H1 (cell line): ENCODE measurements around the gene APOC1. TPM values are rescaled to one million over a fixed set of nuclear protein-coding genes. Genes with fewer than 3 reads are reported as not detected.

Experiments used
- ATF3 ChIP-seq: IDR thresholded peaks from 2 replicates; pipeline ENCODE4 v1.6.1; 2011; ENCODE audit warnings: low read depth, mild to moderate bottlenecking, low read length; ENCODE audit not compliant: insufficient read depth
- CHD7 ChIP-seq: fragments of 300-600 bp; sonication (generic); IDR thresholded peaks from 2 replicates; pipeline ENCODE4 v1.7.1; 2012; ENCODE audit warnings: low read length, moderate library complexity, mild to moderate bottlenecking, inconsistent platforms; ENCODE audit not compliant: insufficient replicate concordance
- CTCF ChIP-seq, 3 experiments: IDR thresholded peaks; 1 replicate in 2 of 3; 2 replicates in 1 of 3; pipeline versions ENCODE4 v1.5.1 to v1.6.1; 2011; ENCODE audit warnings: low read length in 3 of 3, mild to moderate bottlenecking in 3 of 3, inconsistent platforms in 2 of 3, low read depth in 1 of 3, moderate library complexity in 1 of 3; ENCODE audit not compliant: insufficient read depth in 1 of 3; ENCODE audit errors: control extremely low read depth in 1 of 3
- EZH2 ChIP-seq: fragments of 200-600 bp; sonication (generic); IDR thresholded peaks from 2 replicates; pipeline ENCODE4 v1.7.1; 2012; ENCODE audit warnings: low read depth, mild to moderate bottlenecking, moderate library complexity, low read length, inconsistent platforms; ENCODE audit not compliant: severe bottlenecking
- KDM1A ChIP-seq: fragments of 200-600, 300-600 bp; sonication (generic); IDR thresholded peaks from 2 replicates; pipeline ENCODE4 v1.7.1; 2016; ENCODE audit warnings: mild to moderate bottlenecking, low read length, borderline replicate concordance
- MAX ChIP-seq: IDR thresholded peaks from 2 replicates; pipeline ENCODE4 v1.6.1; 2012; ENCODE audit warnings: inconsistent platforms
- POLR2AphosphoS5 ChIP-seq: IDR thresholded peaks from 2 replicates; pipeline ENCODE4 v1.6.1; 2011; ENCODE audit warnings: low read depth, low read length
- TBP ChIP-seq: IDR thresholded peaks from 2 replicates; pipeline ENCODE4 v1.6.1; 2011; ENCODE audit warnings: low read depth, low read length, improper control_type of control experiment
- polyA plus RNA-seq, 7 experiments: library from polyadenylated mRNA; depleted of rRNA in 3 of 7; stranded (reverse) in 5 of 7; unstranded in 2 of 7; fragments of >200 nt in 5 of 7; fragments of 200-250 nt in 2 of 7; gene quantifications; 1 replicate in 5 of 7; 2 replicates in 1 of 7; 4 replicates in 1 of 7; pipeline versions ENCODE4 v1.2.1 to v1.2.3, GENCODE V29; 2011 to 2013; ENCODE audit warnings: missing spikeins in 2 of 7, mixed read lengths in 2 of 7
- total RNA-seq: library from RNA; stranded (reverse); fragmentation: NEBNext Ultra II Directional; extraction: Animal tissue kit (Norgen Biotek cat#: 25700); gene quantifications from 2 replicates; pipeline ENCODE4 v1.2.1, GENCODE V29; 2021

The APOC1 gene
- total and polyA plus RNA-seq, 2 of the 8 experiments (the other 6 are each of a cell fraction or from before 2014, with no cell fraction given) = 55.8 to 78.2 TPM

- TF ChIP-seq CHD7 (no peak), POLR2AphosphoS5 (no peak), EZH2 (no peak), ATF3 (no peak), KDM1A (no peak), TBP (no peak), MAX (no peak), CTCF (IDR thresholded peaks at IDR 0.05; ENCODE audit: control extremely low read depth in 1 of 3, insufficient read depth in 1 of 3, low read depth in 1 of 3, low read length in 3 of 3) (no peak)
Measured at GRCh38 chr19:44927746-44928145, 13.3 kb downstream of the APOC1 start (continued).
